AG04449 (cell line): Measurements from ENCODE around the gene OR6B1.
"Not testable (repeated sequence)": the region's sequence is repeated elsewhere in the genome, so short reads cannot be mapped to it uniquely, and the experiment has no call there.

Experiments used
- CTCF ChIA-PET: fragments of 350-600 bp; formaldehyde crosslinking; extraction: SDS; loops from one replicate; lab custom pipeline; 2021; ENCODE audit warnings: antibody characterized with exemption; lab: Yijun Ruan, JAX
- POLR2A ChIA-PET: fragments of 400-600, 350-600 bp; formaldehyde crosslinking; extraction: SDS; loops from one replicate; lab custom pipeline; 2020; ENCODE audit warnings: antibody characterized with exemption, inconsistent platforms; lab: Yijun Ruan, JAX
- DNase-seq: peaks from one replicate; pipeline ENCODE4 v3.0.0-alpha.2; 2010; ENCODE audit warnings: low read depth, low spot score
- H3K4me3 ChIP-seq: 2 replicates; pipeline ENCODE4 v1.5.1; 2011; ENCODE audit warnings: low read depth, mild to moderate bottlenecking, control low read depth, low read length
- CTCF ChIP-seq: IDR thresholded peaks from one replicate; pipeline ENCODE4 v1.5.1; 2011; ENCODE audit warnings: mild to moderate bottlenecking, moderate library complexity, low read length, control low read depth, inconsistent platforms; ENCODE audit not compliant: insufficient read depth; ENCODE audit errors: missing control alignments

The OR6B1 gene

GRCh38 chr7:144038887-144039286 is 38.8 kb downstream of the OR6B1 start:
- ChIA-PET POLR2A (no interaction called here), CTCF (interaction anchor here (1.0 kb wide), 1 partner anchor 302 kb away, joined by 3 read pairs; no protein-coding TSS in a partner anchor)
- TF ChIP-seq CTCF: no peak

GRCh38 chr7:144048648-144049047 is 48.5 kb downstream of the OR6B1 start, which contains the start of gene OR2A5:
OR2A5 (plus strand) TSS chr7:144048948; CDS start chr7:144050402, 1,454 bp downstream.
- no peak for DNase-seq
- ChIA-PET POLR2A (no interaction called here), CTCF (no interaction called here)
- TF ChIP-seq CTCF: no peak
- no peak within 1 kb of the TSS for H3K4me3 ChIP-seq

More at GRCh38 chr7:144038887-144039286, 38.8 kb downstream of the OR6B1 start:
- H3K4me3 ChIP-seq: no peak overlapping the region
- no peak for DNase-seq

GRCh38 chr7:144049491-144049890 is 49.4 kb downstream of the OR6B1 start:
- TF ChIP-seq CTCF: no peak
- DNase-seq: no peak
- H3K4me3 ChIP-seq: no peak overlapping the region
- ChIA-PET POLR2A (no interaction called here), CTCF (no interaction called here)

GRCh38 chr7:144050093-144050492 is 50.0 kb downstream of the OR6B1 start:
- CTCF ChIA-PET: no interaction called here
- DNase-seq: no peak
- POLR2A ChIA-PET: no interaction called here
- no peak overlapping the region for H3K4me3 ChIP-seq
- no peak for TF ChIP-seq CTCF

GRCh38 chr7:144050884-144051283 is 50.8 kb downstream of the OR6B1 start:
- H3K4me3 ChIP-seq, CTCF ChIA-PET, POLR2A ChIA-PET, DNase-seq: not testable (repeated sequence)

- H3K4me3 ChIP-seq: no peak overlapping the region
- no peak for DNase-seq
- TF ChIP-seq CTCF: no peak
- CTCF ChIA-PET: no interaction called here
- POLR2A ChIA-PET: no interaction called here
Observed at GRCh38 chr7:144057954-144058353, 57.8 kb downstream of the OR6B1 start.
